IPS-18c (cell line): ENCODE measurements around the gene ZC3H13.
"Not testable (repeated sequence)": the region's sequence is repeated elsewhere in the genome, so short reads cannot be mapped to it uniquely, and the experiment has no call there.

ENCODE experiments used
- H3K4me3 ChIP-seq: 2 replicates; pipeline ENCODE4 v1.7.0; 2013; ENCODE audit warnings: low read depth, mild to moderate bottlenecking, low read length, moderate library complexity; ENCODE audit not compliant: insufficient read depth
- H3K9me3 ChIP-seq: one replicate; pipeline ENCODE4 v1.6.1; 2013; ENCODE audit warnings: mild to moderate bottlenecking, low read length, moderate library complexity; ENCODE audit not compliant: control insufficient read depth, insufficient read depth

The ZC3H13 gene

GRCh38 chr13:46038296-46038695 lies 14.2 kb downstream of the ZC3H13 start:
- no peak overlapping the region for H3K4me3 ChIP-seq

GRCh38 chr13:46035066-46035465 lies 17.5 kb downstream of the ZC3H13 start:
- Histone ChIP-seq H3K9me3 (no peaks in the 10 kb centered on the region), H3K4me3 (no peak overlapping the region)

More at GRCh38 chr13:46038296-46038695, 14.2 kb downstream of the ZC3H13 start:
- no peaks in the 10 kb centered on the region for H3K9me3 ChIP-seq

DNA sequence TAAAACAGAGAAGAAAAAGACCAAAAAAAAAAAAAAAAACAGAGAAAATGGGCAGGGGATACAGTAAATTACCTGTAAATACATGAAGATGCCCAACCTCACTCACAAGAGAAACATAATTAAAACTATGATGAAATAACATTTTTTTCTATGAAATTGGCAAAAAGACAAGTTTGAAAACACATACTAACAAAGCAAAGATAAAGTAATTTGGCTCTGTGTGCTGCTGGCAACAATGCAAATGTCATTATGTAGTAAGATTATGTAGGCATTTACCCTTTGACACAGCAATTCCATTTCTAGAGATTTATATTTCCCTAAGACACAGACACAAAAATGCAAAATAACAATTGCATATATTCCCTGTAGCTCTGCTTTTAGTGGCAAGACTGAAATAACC lies 20.2 kb downstream of the ZC3H13 start:
- H3K9me3 ChIP-seq = no peaks in the 10 kb centered on the region
- no peak overlapping the region for H3K4me3 ChIP-seq

DNA sequence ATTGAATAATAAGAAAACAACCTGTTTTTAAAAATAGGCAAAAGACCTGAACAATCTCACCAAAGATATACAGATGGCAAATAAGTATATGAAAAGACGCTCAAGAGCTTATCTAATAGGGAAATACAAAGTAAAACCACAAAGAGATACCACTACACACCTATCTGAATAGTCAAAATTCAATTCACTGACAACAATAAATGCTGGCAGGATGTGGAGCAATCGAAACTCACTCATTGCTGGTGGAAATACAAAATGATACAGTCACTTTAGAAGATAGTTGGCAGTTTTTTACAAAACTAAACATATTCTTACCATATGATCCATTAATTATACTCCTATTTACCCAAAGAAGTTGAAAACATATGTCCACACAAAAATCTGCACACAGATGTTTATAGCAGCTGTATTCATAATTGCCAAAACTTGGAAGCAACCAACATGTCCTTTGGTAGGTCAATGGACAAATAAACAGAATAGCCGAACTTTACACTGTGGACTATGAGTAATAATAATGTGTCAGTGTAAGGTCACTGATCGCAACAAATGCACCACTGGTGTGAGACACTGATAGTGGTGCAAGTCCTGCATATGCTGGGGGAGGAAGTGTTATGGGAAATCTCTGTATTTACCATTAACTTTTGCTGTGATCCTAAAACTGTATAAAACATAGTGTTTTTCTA lies 20.8 kb downstream of the ZC3H13 start:
- H3K9me3 ChIP-seq = no peaks in the 10 kb centered on the region
- no peak overlapping the region for H3K4me3 ChIP-seq

DNA sequence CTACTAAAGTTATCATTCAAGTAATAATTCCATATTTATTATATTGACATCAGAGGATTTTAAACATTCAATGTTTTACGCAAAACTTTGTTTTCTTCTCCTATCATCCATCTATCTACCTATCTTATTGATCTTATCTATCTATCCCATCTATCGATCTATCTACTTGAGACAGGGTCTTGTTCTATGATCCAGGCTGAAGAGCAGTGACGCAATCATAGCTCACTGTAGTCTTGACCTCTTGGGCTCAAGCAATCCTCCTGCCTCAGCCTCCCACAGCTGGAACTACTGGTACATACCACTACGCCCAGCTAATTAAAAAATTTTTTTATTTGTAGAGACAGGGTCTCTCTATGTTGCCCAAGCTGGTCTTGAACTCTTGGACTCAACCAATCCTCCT lies 27.4 kb downstream of the ZC3H13 start:
- H3K4me3 ChIP-seq = no peak overlapping the region

DNA sequence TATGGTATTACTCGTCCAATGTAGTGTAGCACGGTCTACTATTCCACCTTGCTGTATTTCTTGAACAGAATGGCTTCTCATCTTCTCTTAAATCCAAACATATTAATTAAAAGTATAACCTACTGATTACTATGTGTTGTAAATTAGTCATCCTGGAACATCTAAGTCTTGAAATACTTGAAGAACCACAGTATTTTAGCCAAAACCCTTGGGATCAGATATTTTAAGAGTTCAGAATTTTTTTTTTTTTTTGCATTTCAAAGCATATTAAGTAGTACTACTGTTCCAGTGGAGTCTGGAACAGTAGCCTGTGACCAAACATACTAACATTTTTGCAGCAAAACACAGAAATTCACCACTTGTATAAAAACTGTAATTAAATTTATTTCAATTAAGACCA lies 30.1 kb downstream of the ZC3H13 start:
- H3K4me3 ChIP-seq = no peak overlapping the region
- no peaks in the 10 kb centered on the region for H3K9me3 ChIP-seq

More for the DNA sequence above, 27.4 kb downstream of the ZC3H13 start:
- H3K9me3 ChIP-seq = no peaks in the 10 kb centered on the region

- no peaks in the 10 kb centered on the region for H3K9me3 ChIP-seq
- H3K4me3 ChIP-seq = no peak overlapping the region
These were observed 36.3 kb downstream of the ZC3H13 start for GRCh38 chr13:46016216-46016615.

DNA sequence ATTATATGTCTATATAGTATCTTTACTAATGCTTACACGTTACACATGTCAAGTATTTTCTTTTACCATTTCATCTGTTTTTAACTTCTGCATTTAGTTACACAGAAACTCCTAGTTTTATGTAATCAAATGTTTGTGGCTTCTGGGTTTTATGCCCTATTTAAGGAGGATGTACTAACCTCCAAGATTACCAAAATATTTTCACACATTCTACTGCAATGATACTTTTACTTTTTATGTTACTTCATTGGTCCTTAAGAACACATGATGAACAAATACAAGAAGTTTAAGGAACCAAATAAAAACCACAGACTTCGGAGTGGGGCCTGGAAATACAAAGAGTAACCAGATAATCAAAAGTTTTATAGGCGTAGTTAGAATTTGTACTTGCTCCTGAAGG lies 37.2 kb downstream of the ZC3H13 start:
- Histone ChIP-seq H3K9me3 (no peaks in the 10 kb centered on the region), H3K4me3 (no peak overlapping the region)

- no peaks in the 10 kb centered on the region for H3K9me3 ChIP-seq
- H3K4me3 ChIP-seq = no peak overlapping the region
These were observed 40.1 kb downstream of the ZC3H13 start for GRCh38 chr13:46012404-46012803.

DNA sequence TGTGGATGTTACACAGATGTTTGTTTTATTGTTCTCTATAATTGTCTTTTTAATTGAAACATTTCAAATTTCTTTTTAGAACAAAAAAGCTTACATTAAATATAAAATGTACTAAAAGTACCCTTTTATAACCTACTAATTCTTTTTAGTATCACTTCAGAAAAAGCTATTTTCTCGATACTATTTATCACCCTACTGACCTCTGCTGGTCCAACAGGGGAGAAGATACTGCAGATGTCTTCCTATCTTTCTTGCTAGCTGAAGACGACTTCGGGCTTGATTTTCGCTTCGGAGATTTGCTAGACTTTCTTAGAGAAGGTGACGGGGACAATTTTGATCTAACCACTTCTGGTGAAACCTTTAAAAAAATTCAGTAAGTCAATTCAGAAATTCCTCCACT lies 42.4 kb downstream of the ZC3H13 start:
- H3K9me3 ChIP-seq = no peaks in the 10 kb centered on the region
- H3K4me3 ChIP-seq = no peak overlapping the region

DNA sequence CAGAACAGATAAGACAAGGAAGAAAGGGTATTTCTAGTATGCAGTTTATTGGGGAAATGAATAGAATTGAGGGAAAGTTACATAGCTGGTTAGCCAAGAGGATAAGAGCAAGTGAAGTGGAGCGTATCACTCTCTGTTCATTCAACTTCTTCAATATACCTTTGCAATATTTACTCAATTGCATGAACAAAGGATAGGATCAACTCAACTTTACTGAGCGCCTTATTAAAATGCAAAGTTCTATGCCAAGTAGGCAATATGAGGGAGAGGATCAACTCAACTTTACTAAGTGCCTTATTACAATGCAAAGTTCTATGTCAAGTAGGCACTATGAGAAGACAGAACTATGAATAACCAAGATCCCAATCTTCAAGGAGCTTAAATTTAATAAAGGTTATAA lies 43.9 kb downstream of the ZC3H13 start:
- Histone ChIP-seq H3K9me3 (no peaks in the 10 kb centered on the region), H3K4me3 (no peak overlapping the region)

DNA sequence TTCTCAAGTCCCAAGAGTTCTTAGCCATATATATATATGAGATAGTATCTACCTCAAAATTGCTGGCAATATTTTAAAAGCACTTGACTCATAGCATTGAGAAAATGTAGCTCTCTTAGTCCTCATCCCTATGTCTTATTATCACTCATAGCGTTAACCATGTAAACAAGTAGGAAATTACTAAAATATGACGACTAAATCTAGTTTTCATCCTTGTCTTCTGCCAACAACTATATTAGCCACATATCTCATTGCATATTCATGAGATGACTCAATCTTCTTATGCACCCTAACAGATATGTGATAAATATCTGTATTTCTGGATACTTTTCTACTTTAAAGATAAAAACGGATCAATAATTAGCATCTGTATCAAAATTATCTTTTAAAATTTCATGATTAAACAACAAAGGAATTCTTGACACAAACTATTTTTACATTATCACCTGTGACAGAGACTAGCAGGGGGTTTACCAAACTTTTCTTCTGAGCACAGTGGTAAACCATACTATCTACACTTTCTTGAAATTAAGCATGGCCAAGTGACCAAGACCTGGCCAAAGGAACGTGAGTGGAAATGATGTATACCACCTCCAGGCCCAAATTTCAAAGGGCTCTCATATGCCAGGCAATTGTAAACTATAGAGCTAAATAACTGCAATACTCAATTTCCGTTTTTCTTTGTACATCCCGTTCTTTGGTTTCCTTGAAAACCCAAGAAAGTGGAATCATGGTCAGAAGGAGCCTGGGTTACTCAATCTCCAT lies 45.7 kb downstream of the ZC3H13 start:
- no peak overlapping the region for H3K4me3 ChIP-seq
- H3K9me3 ChIP-seq = no peaks in the 10 kb centered on the region

DNA sequence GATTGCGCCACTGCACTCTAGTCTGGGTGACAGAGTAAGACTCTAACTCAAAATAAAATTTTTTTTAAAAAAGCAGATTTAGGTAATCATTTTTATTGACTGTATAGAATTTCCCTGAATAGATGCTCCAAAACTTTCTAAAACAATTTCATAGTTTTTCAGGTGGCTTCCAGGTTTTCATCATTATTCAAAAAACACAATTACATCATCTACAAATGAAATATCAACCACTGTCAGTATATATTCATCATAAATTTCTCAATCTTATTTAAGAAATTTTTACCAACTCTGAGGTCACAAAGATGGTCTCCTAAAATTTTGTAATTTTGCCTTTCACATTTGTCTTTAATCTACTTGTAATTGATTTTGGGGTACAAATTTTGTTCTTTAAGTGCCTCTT lies 48.1 kb downstream of the ZC3H13 start:
- no peak overlapping the region for H3K4me3 ChIP-seq
- H3K9me3 ChIP-seq = no peaks in the 10 kb centered on the region

DNA sequence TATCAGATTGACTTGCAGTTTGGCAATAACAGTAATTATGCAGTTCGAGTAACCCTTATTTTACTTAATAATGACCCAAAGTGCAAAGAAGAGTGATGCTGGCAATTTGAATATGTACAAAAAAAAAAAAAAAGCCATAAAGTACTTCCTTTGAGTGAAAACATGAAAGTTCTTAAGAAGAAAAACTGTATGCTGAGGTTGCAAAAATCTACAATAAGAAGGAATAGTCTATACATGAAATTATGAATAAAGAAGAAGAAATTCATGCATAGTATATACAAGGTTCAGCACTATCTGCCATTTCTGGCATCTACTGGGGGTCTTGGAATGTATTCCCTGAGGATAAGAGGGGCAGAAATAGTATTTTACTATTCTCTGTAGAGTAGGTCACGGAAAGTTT lies 55.9 kb downstream of the ZC3H13 start:
- Histone ChIP-seq H3K4me3 (no peak overlapping the region), H3K9me3 (no peaks in the 10 kb centered on the region)

GRCh38 chr13:45995245-45995644 lies 57.3 kb downstream of the ZC3H13 start:
- Histone ChIP-seq H3K9me3 (no peaks in the 10 kb centered on the region), H3K4me3 (no peak overlapping the region)

- H3K4me3 ChIP-seq = no peak overlapping the region
- no peaks in the 10 kb centered on the region for H3K9me3 ChIP-seq
These were observed 57.8 kb downstream of the ZC3H13 start for GRCh38 chr13:45994752-45995151.

DNA sequence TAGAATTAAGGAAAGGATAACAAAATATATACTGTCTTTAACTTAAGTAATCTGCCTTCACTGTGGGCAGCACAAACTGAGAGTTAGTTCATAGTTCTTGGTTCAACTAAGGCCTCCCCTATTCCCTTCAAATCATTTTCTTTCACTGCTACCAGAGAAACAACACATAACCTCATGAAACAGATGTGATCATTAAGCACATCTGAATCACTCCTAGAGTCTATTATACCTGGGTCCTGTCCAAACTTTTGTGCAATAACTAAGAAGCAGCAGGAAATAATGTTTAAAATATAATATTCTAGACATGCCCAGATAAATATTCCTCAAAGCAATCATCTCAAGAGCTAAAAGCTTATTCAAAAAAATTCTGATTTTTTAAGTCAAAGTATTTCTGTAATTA lies 62.9 kb downstream of the ZC3H13 start:
- Histone ChIP-seq H3K4me3 (no peak overlapping the region), H3K9me3 (no peaks in the 10 kb centered on the region)

- H3K9me3 ChIP-seq = not testable (repeated sequence)
These were observed 71.4 kb downstream of the ZC3H13 start for GRCh38 chr13:45981127-45981526.

DNA sequence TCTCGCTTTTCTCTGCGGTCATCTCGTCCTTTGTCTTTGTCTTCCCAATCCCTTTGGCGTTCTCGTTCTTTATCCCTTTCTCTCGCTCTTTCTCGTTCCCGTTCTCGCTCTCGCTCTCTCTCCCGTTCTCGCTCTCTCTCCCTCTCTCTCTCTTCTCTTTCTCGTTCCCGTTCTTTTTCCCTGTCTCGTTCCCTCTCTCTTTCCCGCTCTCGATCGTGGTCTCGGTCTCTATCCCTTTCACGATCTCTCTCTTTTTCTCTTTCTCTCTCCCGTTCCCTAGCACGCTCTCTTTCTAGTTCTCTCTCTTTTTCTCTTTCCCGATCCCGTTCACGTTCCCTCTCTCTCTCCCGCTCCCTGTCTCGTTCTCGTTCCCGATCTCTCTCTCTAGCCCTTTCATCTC lies 77.2 kb downstream of the ZC3H13 start:
- Histone ChIP-seq H3K4me3 (no peak overlapping the region), H3K9me3 (no peaks in the 10 kb centered on the region)

More at GRCh38 chr13:45981127-45981526, 71.4 kb downstream of the ZC3H13 start:
- H3K4me3 ChIP-seq = not testable (repeated sequence)
